K562 (cell line): ENCODE measurements around the gene B4GALNT3.

Experiments used
- ADNP ChIP-seq: fragments of 200-800 bp; sonication (Bioruptor generic); IDR thresholded peaks from 2 replicates; pipeline ENCODE4 v1.6.1; 2016; ENCODE audit warnings: missing genetic modification characterization, missing compliant biosample characterization
- GABPA ChIP-seq: fragments of 200-800 bp; sonication (Bioruptor generic); conservative IDR thresholded peaks from 2 replicates; pipeline ENCODE4 v1.6.1; 2016; ENCODE audit warnings: low read depth, missing genetic modification characterization, missing compliant biosample characterization
- KDM5B ChIP-seq: fragments of 200-600 bp; sonication (generic); IDR thresholded peaks from 2 replicates; pipeline ENCODE4 v1.6.1; 2012; ENCODE audit warnings: low read depth, mild to moderate bottlenecking, moderate library complexity, low read length, control low read depth, inconsistent platforms; ENCODE audit not compliant: insufficient replicate concordance
- POLR2AphosphoS5 ChIP-seq: IDR thresholded peaks from 2 replicates; pipeline ENCODE4 v1.6.1; 2011; ENCODE audit warnings: mild to moderate bottlenecking, low read depth, low read length, moderate library complexity; ENCODE audit not compliant: control insufficient read depth, insufficient read depth
- RFX1 ChIP-seq: fragments of 450-650 bp; IDR thresholded peaks from 2 replicates; pipeline ENCODE4 v1.6.1; 2016; ENCODE audit warnings: mild to moderate bottlenecking, moderate library complexity
- SMC3 ChIP-seq: conservative IDR thresholded peaks from 2 replicates; pipeline ENCODE4 v1.6.1; 2011; ENCODE audit warnings: low read depth, low read length, improper control_type of control experiment; ENCODE audit not compliant: insufficient read depth
- TAF1 ChIP-seq: IDR thresholded peaks from 2 replicates; pipeline ENCODE4 v1.6.1; 2011; ENCODE audit warnings: mild to moderate bottlenecking, low read length, moderate library complexity; ENCODE audit not compliant: insufficient read depth, control insufficient read depth, severe bottlenecking; ENCODE audit errors: extremely low read depth
- ZNF239 ChIP-seq: fragments of 250-450 bp; sonication (Bioruptor Pico); IDR thresholded peaks from 2 replicates; pipeline ENCODE4 v1.4.0; 2020; ENCODE audit warnings: mild to moderate bottlenecking
- ZNF277 ChIP-seq: fragments of 250-450 bp; sonication (Bioruptor Pico); IDR thresholded peaks from 2 replicates; pipeline ENCODE4 v1.8.0; 2022; ENCODE audit warnings: inconsistent platforms, mild to moderate bottlenecking, moderate library complexity, borderline replicate concordance
- ZNF75A ChIP-seq: fragments of 450-650 bp; formaldehyde crosslinking; IDR thresholded peaks from 2 replicates; pipeline ENCODE4 v1.4.0; 2020; ENCODE audit warnings: mild to moderate bottlenecking
- TF ChIP-seq, protein P1 (sequence below): sonication (generic); formaldehyde crosslinking; IDR thresholded peaks from 2 replicates; pipeline ENCODE4 v1.8.1; 2023; ENCODE audit warnings: mild to moderate bottlenecking, missing genetic modification reagents

- TF ChIP-seq ZNF277 (CRISPR knock-in tag), result no peak
- TF ChIP-seq, protein P1, sequence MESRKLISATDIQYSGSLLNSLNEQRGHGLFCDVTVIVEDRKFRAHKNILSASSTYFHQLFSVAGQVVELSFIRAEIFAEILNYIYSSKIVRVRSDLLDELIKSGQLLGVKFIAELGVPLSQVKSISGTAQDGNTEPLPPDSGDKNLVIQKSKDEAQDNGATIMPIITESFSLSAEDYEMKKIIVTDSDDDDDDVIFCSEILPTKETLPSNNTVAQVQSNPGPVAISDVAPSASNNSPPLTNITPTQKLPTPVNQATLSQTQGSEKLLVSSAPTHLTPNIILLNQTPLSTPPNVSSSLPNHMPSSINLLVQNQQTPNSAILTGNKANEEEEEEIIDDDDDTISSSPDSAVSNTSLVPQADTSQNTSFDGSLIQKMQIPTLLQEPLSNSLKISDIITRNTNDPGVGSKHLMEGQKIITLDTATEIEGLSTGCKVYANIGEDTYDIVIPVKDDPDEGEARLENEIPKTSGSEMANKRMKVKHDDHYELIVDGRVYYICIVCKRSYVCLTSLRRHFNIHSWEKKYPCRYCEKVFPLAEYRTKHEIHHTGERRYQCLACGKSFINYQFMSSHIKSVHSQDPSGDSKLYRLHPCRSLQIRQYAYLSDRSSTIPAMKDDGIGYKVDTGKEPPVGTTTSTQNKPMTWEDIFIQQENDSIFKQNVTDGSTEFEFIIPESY (CRISPR knock-in tag), result no peak
- no peak for TF ChIP-seq ZNF75A (CRISPR knock-in tag)
- no peak for TF ChIP-seq RFX1
- no peak for TF ChIP-seq GABPA (tag)
- no peak for TF ChIP-seq SMC3
- TF ChIP-seq KDM5B, result no peak
- no peak for TF ChIP-seq ADNP (tag)
- TF ChIP-seq TAF1, result no peak
- no peak for TF ChIP-seq ZNF239 (CRISPR knock-in tag)
- no peak for TF ChIP-seq POLR2AphosphoS5
Measured at GRCh38 chr12:554001-554285, 94.2 kb downstream of the B4GALNT3 start.
